Esophagus muscularis mucosa (tissue), 3 donors: ENCODE data around the gene THADA.

Experiments
- POLR2AphosphoS5 ChIP-seq, 2 donors: sonication (generic); formaldehyde crosslinking; IDR thresholded peaks; one replicate each; pipeline ENCODE4 v1.6.1; 2017; ENCODE audit warnings: antibody characterized with exemption in 2 of 2
- TF ChIP-seq, protein P1 (sequence below), 3 experiments: fragments of 200-600 bp in 2 of 3; fragments of 450-650 bp in 1 of 3; sonication (generic) in 2 of 3; IDR thresholded peaks; one replicate each; pipeline ENCODE4 v1.5.1; 2017 to 2019; ENCODE audit warnings: antibody characterized with exemption in 3 of 3, mild to moderate bottlenecking in 2 of 3, moderate library complexity in 1 of 3

DNA sequence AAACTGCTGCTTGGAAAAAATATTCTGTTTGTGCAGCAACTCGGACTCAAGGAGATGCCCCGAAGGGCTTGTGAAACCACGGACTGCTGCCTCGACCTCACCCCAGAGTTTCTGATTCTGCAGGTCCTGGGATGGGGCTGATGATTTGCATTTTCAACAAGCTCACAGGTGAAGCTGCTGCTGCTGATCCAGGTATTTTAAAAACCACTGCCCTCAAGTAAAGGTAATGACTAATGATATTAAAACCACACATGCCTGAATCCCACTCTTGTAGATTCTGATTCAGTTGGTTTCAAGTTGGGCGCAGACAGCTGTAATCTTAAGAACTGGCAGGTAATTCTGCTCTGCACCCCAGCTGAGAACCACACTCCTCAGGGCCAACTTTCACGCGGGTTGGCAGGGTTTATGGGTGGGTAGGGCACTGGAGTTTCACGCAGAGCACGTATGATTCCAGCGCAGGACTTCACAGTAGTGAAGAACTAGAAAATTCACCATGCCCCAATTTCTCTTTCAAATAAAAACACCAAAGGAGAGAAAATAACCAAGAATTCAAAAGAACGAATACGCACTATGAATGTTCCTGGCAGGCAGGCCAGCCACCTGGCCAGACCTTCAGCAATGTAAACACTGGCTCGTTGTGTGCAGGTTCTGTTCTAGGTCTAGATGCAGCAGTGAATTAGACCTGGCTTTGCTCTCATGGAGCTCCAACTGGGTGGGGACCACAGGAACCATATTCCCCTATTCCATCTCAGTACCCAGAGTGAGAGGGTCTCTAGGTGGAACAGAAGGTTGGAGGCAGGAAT lies 294.9 kb downstream of the THADA start:
- TF ChIP-seq, protein P1, sequence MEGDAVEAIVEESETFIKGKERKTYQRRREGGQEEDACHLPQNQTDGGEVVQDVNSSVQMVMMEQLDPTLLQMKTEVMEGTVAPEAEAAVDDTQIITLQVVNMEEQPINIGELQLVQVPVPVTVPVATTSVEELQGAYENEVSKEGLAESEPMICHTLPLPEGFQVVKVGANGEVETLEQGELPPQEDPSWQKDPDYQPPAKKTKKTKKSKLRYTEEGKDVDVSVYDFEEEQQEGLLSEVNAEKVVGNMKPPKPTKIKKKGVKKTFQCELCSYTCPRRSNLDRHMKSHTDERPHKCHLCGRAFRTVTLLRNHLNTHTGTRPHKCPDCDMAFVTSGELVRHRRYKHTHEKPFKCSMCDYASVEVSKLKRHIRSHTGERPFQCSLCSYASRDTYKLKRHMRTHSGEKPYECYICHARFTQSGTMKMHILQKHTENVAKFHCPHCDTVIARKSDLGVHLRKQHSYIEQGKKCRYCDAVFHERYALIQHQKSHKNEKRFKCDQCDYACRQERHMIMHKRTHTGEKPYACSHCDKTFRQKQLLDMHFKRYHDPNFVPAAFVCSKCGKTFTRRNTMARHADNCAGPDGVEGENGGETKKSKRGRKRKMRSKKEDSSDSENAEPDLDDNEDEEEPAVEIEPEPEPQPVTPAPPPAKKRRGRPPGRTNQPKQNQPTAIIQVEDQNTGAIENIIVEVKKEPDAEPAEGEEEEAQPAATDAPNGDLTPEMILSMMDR (IDR thresholded peaks at IDR 0.05): no peak
- TF ChIP-seq POLR2AphosphoS5 (IDR thresholded peaks at IDR 0.05): peak; percentile 18 to 57
